PC-3 (cell line): ENCODE results near the gene DAPK1. TPM values are rescaled to one million over a fixed set of nuclear protein-coding genes. Genes with fewer than 3 reads are reported as not detected.

Experiments used
- ATAC-seq: fragments of 200-7000 bp; cut with Tn5 transposase; 2 replicates; pipeline ENCODE4 v1.9.1; 2020; ENCODE audit warnings: mild to moderate bottlenecking, moderate library complexity
- BruUV-seq: library from RNA; stranded (reverse); fragments of 400-500 nt; replicated peaks from 2 replicates; lab custom pipeline; 2021; lab: Mats Ljungman, UMichigan
- CTCF ChIA-PET: fragments of 300-600 bp; sonication (Branson Sonifier 250); formaldehyde crosslinking; loops from one replicate; lab custom pipeline; 2022; ENCODE audit warnings: antibody characterized with exemption; lab: Charles Lee
- POLR2A ChIA-PET: fragments of 300-600 bp; sonication (Branson Sonifier 250); formaldehyde crosslinking; loops from one replicate; lab custom pipeline; 2022; ENCODE audit warnings: antibody characterized with exemption; ENCODE audit not compliant: unreplicated experiment; lab: Charles Lee
- DNase-seq: peaks from one replicate; pipeline ENCODE4 v3.0.0-alpha.2; 2015
- H2AFZ ChIP-seq: fragments of 300-600 bp; sonication (generic); 2 replicates; pipeline ENCODE4 v1.6.0; 2016; ENCODE audit warnings: antibody characterized with exemption, low read length
- H3F3A ChIP-seq: fragments of 300-600 bp; sonication (generic); one replicate; pipeline ENCODE4 v1.6.0; 2017; ENCODE audit warnings: antibody characterized with exemption, low read length, control low read depth, mild to moderate bottlenecking; ENCODE audit not compliant: unreplicated experiment
- H3K27ac ChIP-seq: fragments of 300-600 bp; sonication (generic); 2 replicates; pipeline ENCODE4 v1.5.1; 2016; ENCODE audit warnings: mild to moderate bottlenecking, low read length
- H3K27me3 ChIP-seq: fragments of 300-600 bp; sonication (generic); 2 replicates; pipeline ENCODE4 v1.6.1; 2016; ENCODE audit warnings: low read length, mixed read lengths
- H3K36me3 ChIP-seq: fragments of 300-600 bp; sonication (generic); 2 replicates; pipeline ENCODE4 v1.6.1; 2016; ENCODE audit warnings: low read depth, mixed run types, low read length, mixed read lengths
- H3K4me1 ChIP-seq: fragments of 300-600 bp; sonication (generic); 2 replicates; pipeline ENCODE4 v1.5.1; 2016; ENCODE audit warnings: low read length; ENCODE audit not compliant: insufficient read depth
- H3K4me2 ChIP-seq: fragments of 300-600 bp; sonication (generic); 2 replicates; pipeline ENCODE4 v1.6.0; 2016; ENCODE audit warnings: low read length
- H3K4me3 ChIP-seq: fragments of 300-600 bp; sonication (generic); 2 replicates; pipeline ENCODE4 v1.5.1; 2016; ENCODE audit warnings: mild to moderate bottlenecking, low read length, mixed read lengths
- H3K79me2 ChIP-seq: fragments of 300-600 bp; sonication (generic); 2 replicates; pipeline ENCODE4 v1.6.1; 2017; ENCODE audit warnings: low read length, mixed read lengths
- H3K9ac ChIP-seq: fragments of 300-600 bp; sonication (generic); 2 replicates; pipeline ENCODE4 v1.6.0; 2016; ENCODE audit warnings: mild to moderate bottlenecking, low read length
- H3K9me2 ChIP-seq: fragments of 300-600 bp; sonication (generic); replicated peaks from 2 replicates; pipeline ENCODE4 v1.6.1; 2016; ENCODE audit warnings: mixed run types, low read length, mixed read lengths
- H3K9me3 ChIP-seq: fragments of 300-600 bp; sonication (generic); 2 replicates; pipeline ENCODE4 v1.6.1; 2016; ENCODE audit warnings: low read length, mixed read lengths
- H4K20me1 ChIP-seq: fragments of 300-600 bp; sonication (generic); 2 replicates; pipeline ENCODE4 v1.6.1; 2016; ENCODE audit warnings: low read length, mixed read lengths
- CTCF ChIP-seq: fragments of 300-600 bp; sonication (generic); conservative IDR thresholded peaks from 2 replicates; pipeline ENCODE4 v1.5.1; 2017; ENCODE audit warnings: antibody characterized with exemption, low read depth, mild to moderate bottlenecking, low read length
- EZH2 ChIP-seq: fragments of 300-600 bp; sonication (generic); IDR thresholded peaks from one replicate; pipeline ENCODE4 v1.6.1; 2017; ENCODE audit warnings: antibody characterized with exemption, mild to moderate bottlenecking, low read length; ENCODE audit not compliant: unreplicated experiment
- EZH2phosphoT487 ChIP-seq: fragments of 300-600 bp; sonication (generic); IDR thresholded peaks from 2 replicates; pipeline ENCODE4 v1.6.1; 2018; ENCODE audit warnings: mild to moderate bottlenecking, antibody characterized with exemption, low read length, borderline replicate concordance
- intact Hi-C: fragments of 100-400 bp; cut with micrococcal nuclease; formaldehyde crosslinking; loops from 2 replicates; pipeline ENCODE4 v1.9.0; 2023
- total RNA-seq: library from RNA; depleted of rRNA; stranded (reverse); fragments of >200 nt; gene quantifications from 2 replicates; pipeline ENCODE4 v1.2.3, GENCODE V29; 2014

Gene DAPK1
- total RNA-seq, 1 experiment from 2014 or later: not detected

GRCh38 chr9:87503927-87504326, 6.3 kb downstream of the DAPK1 start:
- H3K9me2 ChIP-seq: no peaks in the 10 kb centered on the region
- H4K20me1 ChIP-seq: no peaks in the 10 kb centered on the region
- H3K9ac ChIP-seq: no peak overlapping the region
- no peak overlapping the region for H3K4me2 ChIP-seq
- no peaks in the 10 kb centered on the region for H3K9me3 ChIP-seq
- no peaks in the 10 kb centered on the region for H3K36me3 ChIP-seq
- BruUV-seq: no TSS peak
- TF ChIP-seq EZH2: no peak
- TF ChIP-seq CTCF: no peak
- TF ChIP-seq EZH2phosphoT487: no peak
- H3K4me3 ChIP-seq: no peak overlapping the region
- CTCF ChIA-PET: no interaction called here
- H3K27me3 ChIP-seq: peaks cover 10% of the 10 kb centered on the region
- no peak for ATAC-seq
- H3F3A ChIP-seq: no peaks in the 10 kb centered on the region
- H3K4me1 ChIP-seq: no peaks in the 10 kb centered on the region
- H3K27ac ChIP-seq: no peak overlapping the region
- no peak for DNase-seq
- H2AFZ ChIP-seq: no peak overlapping the region
- no peaks in the 10 kb centered on the region for H3K79me2 ChIP-seq
- intact Hi-C loops: no loop called here
- POLR2A ChIA-PET: no interaction called here

GRCh38 chr9:87504938-87505337, 7.3 kb downstream of the DAPK1 start:
- H4K20me1 ChIP-seq: no peaks in the 10 kb centered on the region
- BruUV-seq: no TSS peak
- DNase-seq: no peak
- H3K27me3 ChIP-seq: peaks cover 5% of the 10 kb centered on the region
- no peaks in the 10 kb centered on the region for H3K79me2 ChIP-seq
- POLR2A ChIA-PET: no interaction called here
- no peaks in the 10 kb centered on the region for H3K9me3 ChIP-seq
- no peak overlapping the region for H3K4me3 ChIP-seq
- TF ChIP-seq EZH2 (no peak), EZH2phosphoT487 (no peak), CTCF (no peak)
- H3K9ac ChIP-seq: no peak overlapping the region
- H3K27ac ChIP-seq: no peak overlapping the region
- intact Hi-C loops: no loop called here
- H3K9me2 ChIP-seq: no peaks in the 10 kb centered on the region
- H3K36me3 ChIP-seq: no peaks in the 10 kb centered on the region
- CTCF ChIA-PET: no interaction called here
- H2AFZ ChIP-seq: no peak overlapping the region
- H3F3A ChIP-seq: no peaks in the 10 kb centered on the region
- no peaks in the 10 kb centered on the region for H3K4me1 ChIP-seq
- no peak for ATAC-seq
- no peak overlapping the region for H3K4me2 ChIP-seq

GRCh38 chr9:87505869-87506678, 8.4 kb downstream of the DAPK1 start:
- Histone ChIP-seq H3K9ac (no peak overlapping the region), H3K4me2 (no peak overlapping the region), H2AFZ (no peak overlapping the region), H3K36me3 (no peaks in the 10 kb centered on the region), H3K9me3 (no peaks in the 10 kb centered on the region), H3K9me2 (no peaks in the 10 kb centered on the region), H3K4me3 (no peak overlapping the region), H3K27me3 (peaks cover 16% of the 10 kb centered on the region), H4K20me1 (no peaks in the 10 kb centered on the region), H3K4me1 (no peaks in the 10 kb centered on the region), H3F3A (no peaks in the 10 kb centered on the region), H3K27ac (no peak overlapping the region), H3K79me2 (no peaks in the 10 kb centered on the region)
- POLR2A ChIA-PET: no interaction called here
- ATAC-seq (no peak), DNase-seq (no peak)
- TF ChIP-seq EZH2 (no peak), EZH2phosphoT487 (no peak), CTCF (no peak)
- intact Hi-C loops: no loop called here
- CTCF ChIA-PET: no interaction called here
- BruUV-seq: no TSS peak
